ENCODE data around the gene NDST4. TPM values are rescaled to one million over a fixed set of nuclear protein-coding genes. Genes with fewer than 3 reads are reported as not detected.

NDST4 gene
- total RNA-seq, 2 donors from 2014 or later, result not detected

DNA sequence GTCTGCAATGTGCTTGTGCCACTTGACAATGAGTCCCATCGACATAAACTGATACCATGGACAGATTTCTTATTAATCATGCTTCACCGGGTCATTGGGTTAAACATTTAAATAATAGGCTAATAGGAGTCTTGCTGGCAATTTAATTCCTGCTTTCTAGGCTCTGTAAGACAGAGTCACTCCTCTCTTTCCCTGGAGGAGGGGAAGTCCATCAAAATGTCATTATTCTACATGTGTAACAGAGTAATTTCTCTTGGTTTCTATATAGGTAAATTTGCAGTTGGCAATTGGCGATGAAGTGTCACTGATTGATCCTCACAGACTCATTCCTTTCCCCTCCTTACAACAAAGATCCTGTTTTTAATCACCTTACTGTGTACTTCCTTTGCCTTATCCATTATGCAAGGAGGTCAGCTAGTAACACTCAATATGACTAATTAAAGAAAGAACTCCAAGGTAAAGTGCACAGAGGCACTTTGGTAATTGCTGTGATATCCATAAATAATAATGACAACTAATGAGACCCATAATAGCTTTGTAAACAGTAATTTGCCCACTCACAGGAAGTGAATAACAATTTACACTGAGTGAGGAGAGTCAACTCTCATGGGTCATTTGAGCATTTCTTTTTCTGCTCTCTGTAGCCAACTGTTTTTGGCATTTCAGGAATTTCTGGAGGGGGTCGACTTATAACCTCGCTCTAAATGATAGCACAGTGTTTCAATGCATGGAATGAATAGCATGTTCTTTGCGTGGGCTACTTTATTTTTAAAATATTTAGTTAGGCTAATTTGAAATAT is 330.8 kb downstream of the NDST4 start:
- Histone ChIP-seq H3K36me3 (no peaks in the 10 kb centered on the region), H3K4me1 (no peaks in the 10 kb centered on the region), H3K9me3 (no peaks in the 10 kb centered on the region), H3K4me3 (no peak overlapping the region), H3K27ac (no peak overlapping the region), H3K27me3 (no peaks in the 10 kb centered on the region)
- TF ChIP-seq, protein P1, sequence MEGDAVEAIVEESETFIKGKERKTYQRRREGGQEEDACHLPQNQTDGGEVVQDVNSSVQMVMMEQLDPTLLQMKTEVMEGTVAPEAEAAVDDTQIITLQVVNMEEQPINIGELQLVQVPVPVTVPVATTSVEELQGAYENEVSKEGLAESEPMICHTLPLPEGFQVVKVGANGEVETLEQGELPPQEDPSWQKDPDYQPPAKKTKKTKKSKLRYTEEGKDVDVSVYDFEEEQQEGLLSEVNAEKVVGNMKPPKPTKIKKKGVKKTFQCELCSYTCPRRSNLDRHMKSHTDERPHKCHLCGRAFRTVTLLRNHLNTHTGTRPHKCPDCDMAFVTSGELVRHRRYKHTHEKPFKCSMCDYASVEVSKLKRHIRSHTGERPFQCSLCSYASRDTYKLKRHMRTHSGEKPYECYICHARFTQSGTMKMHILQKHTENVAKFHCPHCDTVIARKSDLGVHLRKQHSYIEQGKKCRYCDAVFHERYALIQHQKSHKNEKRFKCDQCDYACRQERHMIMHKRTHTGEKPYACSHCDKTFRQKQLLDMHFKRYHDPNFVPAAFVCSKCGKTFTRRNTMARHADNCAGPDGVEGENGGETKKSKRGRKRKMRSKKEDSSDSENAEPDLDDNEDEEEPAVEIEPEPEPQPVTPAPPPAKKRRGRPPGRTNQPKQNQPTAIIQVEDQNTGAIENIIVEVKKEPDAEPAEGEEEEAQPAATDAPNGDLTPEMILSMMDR (IDR thresholded peaks at IDR 0.05), result no peak
- DNase-seq (ENCODE audit: low spot score), result no peak

DNA sequence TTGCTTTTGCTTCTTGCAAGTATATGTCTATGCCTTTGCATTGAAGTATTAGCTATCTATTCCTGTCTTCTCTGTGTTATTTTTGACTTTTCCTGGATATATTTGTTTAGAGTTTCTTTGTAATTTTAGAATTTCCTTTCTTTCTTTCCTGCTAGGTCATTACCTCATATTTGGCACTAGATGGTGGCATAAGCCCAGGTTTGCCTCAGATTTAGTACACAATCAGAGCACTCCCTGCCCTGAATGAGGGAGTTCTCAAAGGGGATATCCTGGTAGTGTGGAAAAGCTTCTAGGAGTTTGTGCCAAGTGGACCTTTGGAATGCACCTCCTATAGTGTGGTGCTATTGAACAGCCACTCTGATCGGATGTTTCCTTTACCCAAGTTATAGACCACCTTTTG is 333.2 kb downstream of the NDST4 start:
- Histone ChIP-seq H3K27me3 (no peaks in the 10 kb centered on the region), H3K4me3 (no peak overlapping the region), H3K36me3 (no peaks in the 10 kb centered on the region), H3K27ac (no peak overlapping the region), H3K9me3 (no peaks in the 10 kb centered on the region), H3K4me1 (no peaks in the 10 kb centered on the region)
- TF ChIP-seq, protein P1 (IDR thresholded peaks at IDR 0.05), result no peak
- DNase-seq (ENCODE audit: low spot score), result no peak
